Vagina (tissue), 2 donors: ENCODE results near the gene CCDC32. TPM values are rescaled to one million over a fixed set of nuclear protein-coding genes. Genes with fewer than 3 reads are reported as not detected.

Experiments
- DNase-seq, 2 donors: peaks; one replicate each; pipeline ENCODE4 v3.0.0-alpha.2; 2017; ENCODE audit errors: extremely low spot score in 2 of 2
- H3K27ac ChIP-seq: fragments of 200-600 bp; sonication (generic); one replicate; pipeline ENCODE4 v1.5.1; 2019
- H3K27me3 ChIP-seq: fragments of 200-600 bp; sonication (generic); one replicate; pipeline ENCODE4 v1.5.1; 2019
- H3K36me3 ChIP-seq, 2 donors: fragments of 200-600 bp; sonication (generic); one replicate each; pipeline ENCODE4 v1.5.1; 2017 to 2019
- H3K4me1 ChIP-seq: fragments of 200-600 bp; sonication (generic); one replicate; pipeline ENCODE4 v1.5.1; 2019
- H3K4me3 ChIP-seq, 2 donors: fragments of 200-600 bp; sonication (generic); 1 replicate in 1 of 2; 2 replicates in 1 of 2; pipeline ENCODE4 v1.5.1; 2016 to 2019
- H3K9me3 ChIP-seq: fragments of 200-600 bp; sonication (generic); one replicate; pipeline ENCODE4 v1.5.1; 2019
- POLR2A ChIP-seq, 2 donors: fragments of 450-650 bp; IDR thresholded peaks; one replicate each; pipeline ENCODE4 v1.6.1; 2017; ENCODE audit warnings: antibody characterized with exemption in 2 of 2, mild to moderate bottlenecking in 2 of 2, moderate library complexity in 2 of 2
- POLR2AphosphoS5 ChIP-seq, 2 donors: sonication (generic); formaldehyde crosslinking; IDR thresholded peaks; one replicate each; pipeline ENCODE4 v1.9.0; 2017; ENCODE audit warnings: antibody characterized with exemption in 2 of 2, mild to moderate bottlenecking in 2 of 2, low read depth in 1 of 2; ENCODE audit not compliant: insufficient read depth in 1 of 2
- intact Hi-C: fragments of 100-400 bp; cut with DNase I; formaldehyde crosslinking; loops from one replicate; pipeline ENCODE4 v1.15.1; 2023
- total RNA-seq: library from RNA; depleted of rRNA; stranded (reverse); fragments of >200 nt; gene quantifications from one replicate; pipeline ENCODE4 v1.2.3, GENCODE V29; 2016
- TF ChIP-seq, protein P1 (sequence below), 3 experiments: fragments of 450-650 bp in 2 of 3; fragments of 200-600 bp in 1 of 3; sonication (generic) in 1 of 3; IDR thresholded peaks; one replicate each; pipeline ENCODE4 v1.5.1; 2017 to 2019; ENCODE audit warnings: antibody characterized with exemption in 3 of 3, mild to moderate bottlenecking in 2 of 3, moderate library complexity in 2 of 3

The CCDC32 gene
- total RNA-seq, 1 donor from 2014 or later, result 20.6 TPM

DNA sequence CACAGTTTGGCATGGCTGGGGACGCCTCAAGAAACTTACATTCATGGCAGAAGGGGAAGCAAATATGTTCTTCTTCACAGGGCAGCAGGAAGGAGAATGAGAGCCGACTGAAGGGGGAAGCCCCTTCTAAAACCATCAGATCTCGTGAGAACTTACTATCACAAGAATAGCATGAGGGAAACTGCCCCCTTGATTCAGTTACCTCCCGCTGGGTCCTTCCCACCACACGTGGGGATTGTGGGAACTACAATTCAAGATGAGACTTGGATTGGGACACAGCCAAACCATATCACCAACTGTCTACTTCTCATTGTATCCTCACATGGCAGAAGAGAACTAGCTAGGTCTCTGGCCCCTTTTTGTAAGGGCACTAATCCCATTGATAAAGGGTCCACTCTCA, 30.5 kb downstream of the CCDC32 start:
- intact Hi-C loops, result no loop called here
- H3K36me3 ChIP-seq, result no peaks in the 10 kb centered on the region

GRCh38 chr15:40533763-40534364, 31.0 kb downstream of the CCDC32 start:
- Histone ChIP-seq H3K4me3 (no peak overlapping the region), H3K36me3 (no peaks in the 10 kb centered on the region), H3K27ac (no peak overlapping the region), H3K4me1 (no peaks in the 10 kb centered on the region), H3K27me3 (no peaks in the 10 kb centered on the region), H3K9me3 (no peaks in the 10 kb centered on the region)
- intact Hi-C loops, result no loop called here
- TF ChIP-seq POLR2A (IDR thresholded peaks at IDR 0.05), result no peak
- TF ChIP-seq, protein P1, sequence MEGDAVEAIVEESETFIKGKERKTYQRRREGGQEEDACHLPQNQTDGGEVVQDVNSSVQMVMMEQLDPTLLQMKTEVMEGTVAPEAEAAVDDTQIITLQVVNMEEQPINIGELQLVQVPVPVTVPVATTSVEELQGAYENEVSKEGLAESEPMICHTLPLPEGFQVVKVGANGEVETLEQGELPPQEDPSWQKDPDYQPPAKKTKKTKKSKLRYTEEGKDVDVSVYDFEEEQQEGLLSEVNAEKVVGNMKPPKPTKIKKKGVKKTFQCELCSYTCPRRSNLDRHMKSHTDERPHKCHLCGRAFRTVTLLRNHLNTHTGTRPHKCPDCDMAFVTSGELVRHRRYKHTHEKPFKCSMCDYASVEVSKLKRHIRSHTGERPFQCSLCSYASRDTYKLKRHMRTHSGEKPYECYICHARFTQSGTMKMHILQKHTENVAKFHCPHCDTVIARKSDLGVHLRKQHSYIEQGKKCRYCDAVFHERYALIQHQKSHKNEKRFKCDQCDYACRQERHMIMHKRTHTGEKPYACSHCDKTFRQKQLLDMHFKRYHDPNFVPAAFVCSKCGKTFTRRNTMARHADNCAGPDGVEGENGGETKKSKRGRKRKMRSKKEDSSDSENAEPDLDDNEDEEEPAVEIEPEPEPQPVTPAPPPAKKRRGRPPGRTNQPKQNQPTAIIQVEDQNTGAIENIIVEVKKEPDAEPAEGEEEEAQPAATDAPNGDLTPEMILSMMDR (IDR thresholded peaks at IDR 0.05), result no peak
- TF ChIP-seq POLR2AphosphoS5 (IDR thresholded peaks at IDR 0.05; ENCODE audit: insufficient read depth in 1 of 2, low read depth in 1 of 2), result no peak
- DNase-seq, result no peak

More for the DNA sequence above, 30.5 kb downstream of the CCDC32 start:
- Histone ChIP-seq H3K4me1 (no peaks in the 10 kb centered on the region), H3K4me3 (no peak overlapping the region), H3K27ac (no peak overlapping the region), H3K9me3 (no peaks in the 10 kb centered on the region), H3K27me3 (no peaks in the 10 kb centered on the region)
- no peak for TF ChIP-seq POLR2A (IDR thresholded peaks at IDR 0.05)
- TF ChIP-seq, protein P1 (IDR thresholded peaks at IDR 0.05), result no peak
- no peak for TF ChIP-seq POLR2AphosphoS5 (IDR thresholded peaks at IDR 0.05; ENCODE audit: insufficient read depth in 1 of 2, low read depth in 1 of 2)
- no peak for DNase-seq

GRCh38 chr15:40528801-40529200, 36.0 kb downstream of the CCDC32 start:
- intact Hi-C loops, result no loop called here
- no peaks in the 10 kb centered on the region for H3K27me3 ChIP-seq
- no peak overlapping the region for H3K4me3 ChIP-seq
- no peaks in the 10 kb centered on the region for H3K9me3 ChIP-seq
- TF ChIP-seq POLR2A (IDR thresholded peaks at IDR 0.05) (no peak), POLR2AphosphoS5 (IDR thresholded peaks at IDR 0.05; ENCODE audit: insufficient read depth in 1 of 2, low read depth in 1 of 2) (no peak)
- TF ChIP-seq, protein P1 (IDR thresholded peaks at IDR 0.05), result no peak
- no peaks in the 10 kb centered on the region for H3K36me3 ChIP-seq
- no peaks in the 10 kb centered on the region for H3K4me1 ChIP-seq
- H3K27ac ChIP-seq, result no peak overlapping the region
- DNase-seq, result no peak

DNA sequence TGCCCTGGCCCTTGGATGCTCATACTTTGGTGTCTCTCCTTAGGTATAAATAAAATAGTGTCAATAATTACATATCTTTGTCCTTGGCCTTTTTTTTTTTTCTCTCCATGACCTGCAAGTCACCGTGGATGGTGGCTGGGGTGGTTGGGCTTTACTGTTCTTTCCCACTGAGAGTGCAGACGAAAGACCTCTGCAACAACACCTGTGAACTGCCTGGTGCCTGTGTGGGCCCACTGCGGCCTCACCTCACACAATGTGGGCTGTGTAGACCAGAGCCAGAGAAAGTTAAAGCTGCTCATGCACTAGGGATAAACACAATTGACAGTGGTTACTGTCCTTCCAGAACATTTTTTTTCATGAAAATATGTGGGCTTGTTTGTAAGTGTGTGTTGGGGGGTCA, 39.0 kb downstream of the CCDC32 start:
- TF ChIP-seq POLR2A (IDR thresholded peaks at IDR 0.05) (no peak), POLR2AphosphoS5 (IDR thresholded peaks at IDR 0.05; ENCODE audit: insufficient read depth in 1 of 2, low read depth in 1 of 2) (no peak)
- TF ChIP-seq, protein P1 (IDR thresholded peaks at IDR 0.05), result no peak
- intact Hi-C loops, result no loop called here

DNA sequence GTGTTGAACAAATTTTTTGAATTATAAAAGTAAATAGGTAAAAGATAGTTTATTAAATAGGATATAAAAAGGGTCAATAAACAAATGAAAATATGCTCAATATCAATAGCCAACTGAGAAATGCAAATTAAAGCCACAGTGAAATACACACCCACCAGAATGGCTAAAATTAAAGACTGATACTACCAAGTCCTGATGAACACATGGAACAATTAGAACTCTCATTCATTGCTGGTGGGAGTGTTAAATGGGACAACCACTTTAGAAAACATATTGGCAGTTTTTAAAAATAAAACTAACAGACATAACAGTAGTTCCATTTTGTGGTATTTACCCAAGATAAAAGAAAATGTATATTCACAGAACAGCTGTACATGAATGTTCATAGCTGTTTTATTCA, 41.2 kb downstream of the CCDC32 start:
- H3K4me1 ChIP-seq, result no peaks in the 10 kb centered on the region
- intact Hi-C loops, result no loop called here

More for the DNA sequence above, 39.0 kb downstream of the CCDC32 start:
- Histone ChIP-seq H3K36me3 (no peaks in the 10 kb centered on the region), H3K27ac (no peak overlapping the region), H3K4me1 (no peaks in the 10 kb centered on the region), H3K4me3 (no peak overlapping the region), H3K27me3 (no peaks in the 10 kb centered on the region), H3K9me3 (no peaks in the 10 kb centered on the region)
- no peak for DNase-seq

More for the DNA sequence above, 41.2 kb downstream of the CCDC32 start:
- TF ChIP-seq POLR2A (IDR thresholded peaks at IDR 0.05) (no peak), POLR2AphosphoS5 (IDR thresholded peaks at IDR 0.05; ENCODE audit: insufficient read depth in 1 of 2, low read depth in 1 of 2) (no peak)
- TF ChIP-seq, protein P1 (IDR thresholded peaks at IDR 0.05), result no peak
- Histone ChIP-seq H3K9me3 (no peaks in the 10 kb centered on the region), H3K36me3 (no peaks in the 10 kb centered on the region), H3K27ac (no peak overlapping the region), H3K4me3 (no peak overlapping the region), H3K27me3 (no peaks in the 10 kb centered on the region)
- no peak for DNase-seq
